Measurements from ENCODE around the gene DCANP1.

The DCANP1 gene

GRCh38 chr5:135441919-135442318 lies 5.2 kb downstream of the DCANP1 start:
- Histone ChIP-seq H3K4me1 (ENCODE audit: control insufficient read depth in 2 of 2, insufficient read depth in 2 of 2, low read length in 2 of 2) (peaks cover 0 to 8% of the 10 kb centered on the region in 2 donors), H3K27ac (ENCODE audit: low read depth in 2 of 2, low read length in 2 of 2) (no peak overlapping the region), H3K9me3 (ENCODE audit: control insufficient read depth in 2 of 2, low read length in 2 of 2) (no peaks in the 10 kb centered on the region), H3K27me3 (ENCODE audit: control insufficient read depth in 2 of 2, insufficient read depth in 2 of 2, low read length in 2 of 2) (no peaks in the 10 kb centered on the region), H3K36me3 (ENCODE audit: control insufficient read depth in 2 of 2, insufficient read depth in 2 of 2, low read length in 2 of 2) (no peaks in the 10 kb centered on the region), H3K9ac (ENCODE audit: low read depth in 1 of 2, low read length in 2 of 2) (no peak overlapping the region), H3K4me3 (ENCODE audit: low read length in 2 of 2) (no peak overlapping the region)

GRCh38 chr5:135441350-135441831 lies 5.8 kb downstream of the DCANP1 start:
- Histone ChIP-seq H3K9ac (ENCODE audit: low read depth in 1 of 2, low read length in 2 of 2) (no peak overlapping the region), H3K4me3 (ENCODE audit: low read length in 2 of 2) (no peak overlapping the region), H3K36me3 (ENCODE audit: control insufficient read depth in 2 of 2, insufficient read depth in 2 of 2, low read length in 2 of 2) (no peaks in the 10 kb centered on the region), H3K27me3 (ENCODE audit: control insufficient read depth in 2 of 2, insufficient read depth in 2 of 2, low read length in 2 of 2) (no peaks in the 10 kb centered on the region), H3K9me3 (ENCODE audit: control insufficient read depth in 2 of 2, low read length in 2 of 2) (no peaks in the 10 kb centered on the region), H3K4me1 (ENCODE audit: control insufficient read depth in 2 of 2, insufficient read depth in 2 of 2, low read length in 2 of 2) (peaks cover 0 to 8% of the 10 kb centered on the region in 2 donors), H3K27ac (ENCODE audit: low read depth in 2 of 2, low read length in 2 of 2) (no peak overlapping the region)

- no peak overlapping the region for H3K27ac ChIP-seq (ENCODE audit: low read depth in 2 of 2, low read length in 2 of 2)
- H3K27me3 ChIP-seq (ENCODE audit: control insufficient read depth in 2 of 2, insufficient read depth in 2 of 2, low read length in 2 of 2): no peaks in the 10 kb centered on the region
- peaks cover 0 to 8% of the 10 kb centered on the region in 2 donors for H3K4me1 ChIP-seq (ENCODE audit: control insufficient read depth in 2 of 2, insufficient read depth in 2 of 2, low read length in 2 of 2)
- no peaks in the 10 kb centered on the region for H3K36me3 ChIP-seq (ENCODE audit: control insufficient read depth in 2 of 2, insufficient read depth in 2 of 2, low read length in 2 of 2)
- H3K9ac ChIP-seq (ENCODE audit: low read depth in 1 of 2, low read length in 2 of 2): no peak overlapping the region
- no peaks in the 10 kb centered on the region for H3K9me3 ChIP-seq (ENCODE audit: control insufficient read depth in 2 of 2, low read length in 2 of 2)
- no peak overlapping the region for H3K4me3 ChIP-seq (ENCODE audit: low read length in 2 of 2)
These were observed 6.2 kb downstream of the DCANP1 start for GRCh38 chr5:135440916-135441315.

- peaks cover 0 to 8% of the 10 kb centered on the region in 2 donors for H3K4me1 ChIP-seq (ENCODE audit: control insufficient read depth in 2 of 2, insufficient read depth in 2 of 2, low read length in 2 of 2)
- no peaks in the 10 kb centered on the region for H3K9me3 ChIP-seq (ENCODE audit: control insufficient read depth in 2 of 2, low read length in 2 of 2)
- H3K36me3 ChIP-seq (ENCODE audit: control insufficient read depth in 2 of 2, insufficient read depth in 2 of 2, low read length in 2 of 2): no peaks in the 10 kb centered on the region
- H3K9ac ChIP-seq (ENCODE audit: low read depth in 1 of 2, low read length in 2 of 2): no peak overlapping the region
- H3K27me3 ChIP-seq (ENCODE audit: control insufficient read depth in 2 of 2, insufficient read depth in 2 of 2, low read length in 2 of 2): no peaks in the 10 kb centered on the region
- no peak overlapping the region for H3K27ac ChIP-seq (ENCODE audit: low read depth in 2 of 2, low read length in 2 of 2)
- H3K4me3 ChIP-seq (ENCODE audit: low read length in 2 of 2): no peak overlapping the region
These were observed 7.6 kb downstream of the DCANP1 start for GRCh38 chr5:135439231-135440205.

- Histone ChIP-seq H3K4me3 (ENCODE audit: low read length in 2 of 2) (no peak overlapping the region), H3K9ac (ENCODE audit: low read depth in 1 of 2, low read length in 2 of 2) (no peak overlapping the region), H3K27me3 (ENCODE audit: control insufficient read depth in 2 of 2, insufficient read depth in 2 of 2, low read length in 2 of 2) (no peaks in the 10 kb centered on the region), H3K4me1 (ENCODE audit: control insufficient read depth in 2 of 2, insufficient read depth in 2 of 2, low read length in 2 of 2) (peaks cover 0 to 10% of the 10 kb centered on the region in 2 donors), H3K27ac (ENCODE audit: low read depth in 2 of 2, low read length in 2 of 2) (peak overlapping the region; percentile 7 to 48), H3K36me3 (ENCODE audit: control insufficient read depth in 2 of 2, insufficient read depth in 2 of 2, low read length in 2 of 2) (no peaks in the 10 kb centered on the region), H3K9me3 (ENCODE audit: control insufficient read depth in 2 of 2, low read length in 2 of 2) (no peaks in the 10 kb centered on the region)
These were observed 8.4 kb downstream of the DCANP1 start for GRCh38 chr5:135438636-135439221.

- no peaks in the 10 kb centered on the region for H3K36me3 ChIP-seq (ENCODE audit: control insufficient read depth in 2 of 2, insufficient read depth in 2 of 2, low read length in 2 of 2)
- H3K4me1 ChIP-seq (ENCODE audit: control insufficient read depth in 2 of 2, insufficient read depth in 2 of 2, low read length in 2 of 2): peaks cover 0 to 10% of the 10 kb centered on the region in 2 donors
- no peaks in the 10 kb centered on the region for H3K27me3 ChIP-seq (ENCODE audit: control insufficient read depth in 2 of 2, insufficient read depth in 2 of 2, low read length in 2 of 2)
- no peaks in the 10 kb centered on the region for H3K9me3 ChIP-seq (ENCODE audit: control insufficient read depth in 2 of 2, low read length in 2 of 2)
- H3K27ac ChIP-seq (ENCODE audit: low read depth in 2 of 2, low read length in 2 of 2): peak overlapping the region; percentile 7 to 48
- no peak overlapping the region for H3K9ac ChIP-seq (ENCODE audit: low read depth in 1 of 2, low read length in 2 of 2)
- H3K4me3 ChIP-seq (ENCODE audit: low read length in 2 of 2): no peak overlapping the region
These were observed 9.2 kb downstream of the DCANP1 start for GRCh38 chr5:135437796-135438560.

GRCh38 chr5:135437422-135437795 lies 9.7 kb downstream of the DCANP1 start:
- peaks cover 0 to 10% of the 10 kb centered on the region in 2 donors for H3K4me1 ChIP-seq (ENCODE audit: control insufficient read depth in 2 of 2, insufficient read depth in 2 of 2, low read length in 2 of 2)
- no peak overlapping the region for H3K4me3 ChIP-seq (ENCODE audit: low read length in 2 of 2)
- H3K9ac ChIP-seq (ENCODE audit: low read depth in 1 of 2, low read length in 2 of 2): no peak overlapping the region
- H3K27ac ChIP-seq (ENCODE audit: low read depth in 2 of 2, low read length in 2 of 2): peak overlapping the region; percentile 6 to 48
- H3K9me3 ChIP-seq (ENCODE audit: control insufficient read depth in 2 of 2, low read length in 2 of 2): no peaks in the 10 kb centered on the region
- no peaks in the 10 kb centered on the region for H3K36me3 ChIP-seq (ENCODE audit: control insufficient read depth in 2 of 2, insufficient read depth in 2 of 2, low read length in 2 of 2)
- no peaks in the 10 kb centered on the region for H3K27me3 ChIP-seq (ENCODE audit: control insufficient read depth in 2 of 2, insufficient read depth in 2 of 2, low read length in 2 of 2)

GRCh38 chr5:135436951-135437418 lies 10.2 kb downstream of the DCANP1 start:
- H3K27me3 ChIP-seq (ENCODE audit: control insufficient read depth in 2 of 2, insufficient read depth in 2 of 2, low read length in 2 of 2): no peaks in the 10 kb centered on the region
- no peaks in the 10 kb centered on the region for H3K9me3 ChIP-seq (ENCODE audit: control insufficient read depth in 2 of 2, low read length in 2 of 2)
- H3K36me3 ChIP-seq (ENCODE audit: control insufficient read depth in 2 of 2, insufficient read depth in 2 of 2, low read length in 2 of 2): no peaks in the 10 kb centered on the region
- no peak overlapping the region for H3K9ac ChIP-seq (ENCODE audit: low read depth in 1 of 2, low read length in 2 of 2)
- peaks cover 0 to 10% of the 10 kb centered on the region in 2 donors for H3K4me1 ChIP-seq (ENCODE audit: control insufficient read depth in 2 of 2, insufficient read depth in 2 of 2, low read length in 2 of 2)
- no peak overlapping the region for H3K4me3 ChIP-seq (ENCODE audit: low read length in 2 of 2)
- no peak overlapping the region for H3K27ac ChIP-seq (ENCODE audit: low read depth in 2 of 2, low read length in 2 of 2)

GRCh38 chr5:135435467-135436330 lies 11.4 kb downstream of the DCANP1 start:
- H3K27ac ChIP-seq (ENCODE audit: low read depth in 2 of 2, low read length in 2 of 2): no peak overlapping the region
- no peak overlapping the region for H3K4me3 ChIP-seq (ENCODE audit: low read length in 2 of 2)
- no peaks in the 10 kb centered on the region for H3K36me3 ChIP-seq (ENCODE audit: control insufficient read depth in 2 of 2, insufficient read depth in 2 of 2, low read length in 2 of 2)
- H3K9me3 ChIP-seq (ENCODE audit: control insufficient read depth in 2 of 2, low read length in 2 of 2): no peaks in the 10 kb centered on the region
- H3K4me1 ChIP-seq (ENCODE audit: control insufficient read depth in 2 of 2, insufficient read depth in 2 of 2, low read length in 2 of 2): peaks cover 0 to 10% of the 10 kb centered on the region in 2 donors
- H3K27me3 ChIP-seq (ENCODE audit: control insufficient read depth in 2 of 2, insufficient read depth in 2 of 2, low read length in 2 of 2): no peaks in the 10 kb centered on the region
- no peak overlapping the region for H3K9ac ChIP-seq (ENCODE audit: low read depth in 1 of 2, low read length in 2 of 2)

All from mucosa of rectum (tissue), 2 donors.